SK-N-SH (cell line): Measurements from ENCODE around the gene HIPK4. TPM values are rescaled to one million over a fixed set of nuclear protein-coding genes. Genes with fewer than 3 reads are reported as not detected.
A peak's percentile ranks its signal among the peaks of the same experiment; 100 is the strongest.

Source experiments
- CTCF ChIA-PET: fragments of 300-600, 350-600 bp; formaldehyde crosslinking; extraction: SDS; loops from one replicate; lab custom pipeline; 2021; lab: Yijun Ruan, JAX
- POLR2A ChIA-PET: fragments of 350-600 bp; sonication (Branson Sonifier 250); formaldehyde crosslinking; extraction: SDS; loops from one replicate; lab custom pipeline; 2020; ENCODE audit warnings: antibody characterized with exemption, inconsistent platforms; lab: Yijun Ruan, JAX
- DNase-seq: peaks from one replicate; pipeline ENCODE4 v3.0.0; 2012
- H2AFZ ChIP-seq: fragments of 200-600 bp; sonication (generic); 2 replicates; pipeline ENCODE4 v1.8.1; 2016; ENCODE audit warnings: antibody characterized with exemption, mild to moderate bottlenecking, low read depth
- H3F3A ChIP-seq: fragments of 200-600 bp; sonication (generic); replicated peaks from 2 replicates; pipeline ENCODE3; 2016; ENCODE audit warnings: antibody characterized with exemption, mild to moderate bottlenecking; ENCODE audit not compliant: insufficient read depth
- H3K27ac ChIP-seq, 2 experiments: fragments of 200-500 bp in 1 of 2; fragments of 200-600 bp in 1 of 2; sonication (Bioruptor generic) in 1 of 2; sonication (generic), shearing (Covaris generic) in 1 of 2; 2 replicates each; pipeline versions ENCODE4 v1.5.1 to v1.6.1; 2014 to 2016; ENCODE audit warnings: low read depth in 2 of 2, inconsistent platforms in 1 of 2, low read length in 1 of 2, mild to moderate bottlenecking in 1 of 2, mixed read lengths in 1 of 2
- H3K27me3 ChIP-seq: fragments of 200-600 bp; sonication (generic), shearing (Covaris generic); 2 replicates; pipeline ENCODE4 v1.6.1; 2016; ENCODE audit warnings: mixed run types; ENCODE audit not compliant: insufficient read depth
- H3K36me3 ChIP-seq, 2 experiments: fragments of 200-500 bp in 1 of 2; fragments of 200-600 bp in 1 of 2; sonication (Bioruptor generic) in 1 of 2; sonication (generic) in 1 of 2; replicated peaks in 1 of 2; 2 replicates each; pipeline versions ENCODE3 to v1.5.1; 2014 to 2016; ENCODE audit warnings: low read length in 1 of 2, mild to moderate bottlenecking in 1 of 2; ENCODE audit not compliant: insufficient read depth in 2 of 2, control insufficient read depth in 1 of 2
- H3K4me1 ChIP-seq, 2 experiments: fragments of 200-500 bp in 1 of 2; fragments of 200-600 bp in 1 of 2; sonication (Bioruptor generic) in 1 of 2; sonication (generic), shearing (Covaris generic) in 1 of 2; 2 replicates each; pipeline versions ENCODE4 v1.5.1 to v1.6.1; 2014 to 2016; ENCODE audit warnings: low read depth in 1 of 2, low read length in 1 of 2, mixed run types in 1 of 2; ENCODE audit not compliant: insufficient read depth in 2 of 2, control insufficient read depth in 1 of 2
- H3K4me2 ChIP-seq: fragments of 200-600 bp; sonication (generic), shearing (Covaris generic); 2 replicates; pipeline ENCODE4 v1.6.1; 2017; ENCODE audit warnings: mixed run types
- H3K4me3 ChIP-seq, 2 experiments: fragments of 200-500 bp in 1 of 2; fragments of 200-600 bp in 1 of 2; sonication (Bioruptor generic) in 1 of 2; sonication (generic), shearing (Covaris generic) in 1 of 2; 2 replicates each; pipeline versions ENCODE4 v1.5.1 to v1.8.1; 2014 to 2016; ENCODE audit warnings: low read depth in 2 of 2, inconsistent platforms in 1 of 2, low read length in 1 of 2, mild to moderate bottlenecking in 1 of 2, mixed read lengths in 1 of 2, moderate library complexity in 1 of 2
- H3K79me2 ChIP-seq: fragments of 200-600 bp; sonication (generic); 2 replicates; pipeline ENCODE4 v1.8.1; 2017; ENCODE audit warnings: mild to moderate bottlenecking; ENCODE audit not compliant: insufficient read depth
- H3K9ac ChIP-seq: fragments of 200-600 bp; sonication (generic); 2 replicates; pipeline ENCODE4 v1.6.1; 2017; ENCODE audit warnings: mixed run types
- H3K9me2 ChIP-seq: fragments of 200-600 bp; sonication (generic); 2 replicates; pipeline ENCODE4 v1.6.1; 2017; ENCODE audit warnings: mixed run types
- H3K9me3 ChIP-seq: fragments of 200-600 bp; sonication (generic); 2 replicates; pipeline ENCODE4 v1.6.1; 2017; ENCODE audit warnings: mixed run types, mild to moderate bottlenecking, moderate library complexity
- H4K20me1 ChIP-seq: fragments of 200-600 bp; sonication (generic); 2 replicates; pipeline ENCODE4 v1.6.1; 2017; ENCODE audit warnings: mild to moderate bottlenecking, mixed run types; ENCODE audit not compliant: insufficient read depth
- CTCF ChIP-seq: fragments of 200-600 bp; sonication (generic); IDR thresholded peaks from 2 replicates; pipeline ENCODE4 v1.6.1; 2017; ENCODE audit warnings: antibody characterized with exemption, mild to moderate bottlenecking, moderate library complexity
- EP300 ChIP-seq, 2 experiments: IDR thresholded peaks; 2 replicates each; pipeline versions ENCODE4 v1.4.0 to v1.6.1; 2012; ENCODE audit warnings: borderline replicate concordance in 1 of 2, low read depth in 1 of 2, low read length in 1 of 2
- EZH2phosphoT487 ChIP-seq: fragments of 200-600 bp; sonication (generic); IDR thresholded peaks from 2 replicates; pipeline ENCODE4 v1.6.1; 2017; ENCODE audit warnings: low read depth, mixed run types, mild to moderate bottlenecking, antibody characterized with exemption, moderate library complexity, borderline replicate concordance
- FOXJ3 ChIP-seq: sonication (generic); formaldehyde crosslinking; IDR thresholded peaks from 2 replicates; pipeline ENCODE4 v1.5.1; 2020; ENCODE audit warnings: mild to moderate bottlenecking, missing genetic modification reagents
- GABPA ChIP-seq: IDR thresholded peaks from 2 replicates; pipeline ENCODE4 v1.4.0; 2012; ENCODE audit warnings: low read depth, mild to moderate bottlenecking
- GATA2 ChIP-seq: sonication (generic); formaldehyde crosslinking; IDR thresholded peaks from 2 replicates; pipeline ENCODE4 v1.5.0; 2020; ENCODE audit warnings: mild to moderate bottlenecking, missing genetic modification reagents
- MAX ChIP-seq: IDR thresholded peaks from 2 replicates; pipeline ENCODE4 v1.4.0; 2012; ENCODE audit warnings: low read depth
- MEF2A ChIP-seq: IDR thresholded peaks from 2 replicates; pipeline ENCODE4 v1.4.0; 2012; ENCODE audit warnings: low read depth, borderline replicate concordance
- MXI1 ChIP-seq: IDR thresholded peaks from 2 replicates; pipeline ENCODE4 v1.6.1; 2012; ENCODE audit warnings: mild to moderate bottlenecking, low read depth, low read length, improper control_type of control experiment
- PBX3 ChIP-seq: IDR thresholded peaks from 2 replicates; pipeline ENCODE4; 2012
- POLR2AphosphoS5 ChIP-seq: IDR thresholded peaks from 2 replicates; pipeline ENCODE4 v1.6.1; 2012; ENCODE audit warnings: low read depth, low read length
- RAD21 ChIP-seq: IDR thresholded peaks from 2 replicates; pipeline ENCODE4 v1.6.1; 2012; ENCODE audit warnings: mild to moderate bottlenecking, low read length
- RCOR1 ChIP-seq: fragments of 150-350 bp; IDR thresholded peaks from 2 replicates; pipeline ENCODE4 v1.6.1; 2017; ENCODE audit warnings: antibody characterized with exemption, low read length
- REST ChIP-seq: IDR thresholded peaks from 2 replicates; pipeline ENCODE4 v1.6.1; 2012; ENCODE audit warnings: mild to moderate bottlenecking, low read depth, low read length, moderate library complexity
- SIN3A ChIP-seq: IDR thresholded peaks from 2 replicates; pipeline ENCODE4 v1.6.1; 2012; ENCODE audit warnings: low read depth, mild to moderate bottlenecking, low read length, moderate library complexity, borderline replicate concordance
- TCF12 ChIP-seq: IDR thresholded peaks from 2 replicates; pipeline ENCODE4 v1.4.0; 2012
- TEAD4 ChIP-seq: IDR thresholded peaks from 2 replicates; pipeline ENCODE4 v1.4.0; 2012; ENCODE audit warnings: mild to moderate bottlenecking, borderline replicate concordance; ENCODE audit not compliant: insufficient read depth
- USF2 ChIP-seq: fragments of 150-350 bp; IDR thresholded peaks from 2 replicates; pipeline ENCODE4 v1.6.1; 2017; ENCODE audit warnings: antibody characterized with exemption, low read length, low read depth, borderline replicate concordance
- YY1 ChIP-seq: IDR thresholded peaks from 2 replicates; pipeline ENCODE4 v1.4.0; 2012; ENCODE audit warnings: low read depth, mild to moderate bottlenecking
- ZBTB33 ChIP-seq: IDR thresholded peaks from 2 replicates; pipeline ENCODE4 v1.4.0; 2012; ENCODE audit warnings: low read depth, borderline replicate concordance
- WGBS: methylation state at CpG from one replicate; pipeline ENCODE4 v1.1.6; 2017; ENCODE audit warnings: low lambda C conversion rate; 5-methylcytosine and 5-hydroxymethylcytosine counted together
- polyA plus RNA-seq, 3 experiments: library from polyadenylated mRNA; depleted of rRNA; stranded (reverse); fragments of >200 nt; gene quantifications; 2 replicates each; pipeline ENCODE4 v1.2.3, GENCODE V29; 2012

HIPK4 gene
- polyA plus RNA-seq, 1 of the 3 experiments (the other 2 are of a cell fraction) = 0.23 TPM

- no peak for TF ChIP-seq EP300 (IDR thresholded peaks at IDR 0.05; ENCODE audit: borderline replicate concordance in 1 of 2, low read depth in 1 of 2, low read length in 1 of 2)
- TF ChIP-seq EZH2phosphoT487 = no peak
- TF ChIP-seq USF2 = no peak
- TF ChIP-seq RAD21 = no peak
- TF ChIP-seq REST = no peak
- no peak for TF ChIP-seq FOXJ3 (CRISPR knock-in tag)
- TF ChIP-seq RCOR1 = 0 out of 2 replicates have a peak, but pooled peaks have one; percentile 10
- TF ChIP-seq SIN3A = no peak
- no peak for TF ChIP-seq YY1
- TF ChIP-seq PBX3 = no peak
- TF ChIP-seq MXI1 = no peak; the same call in 1 of the 2 replicates
- TF ChIP-seq, all 33 proteins: peak for 5
These were observed 24.2 kb downstream of the HIPK4 start (continued) for GRCh38 chr19:40365613-40366401.

- H3K27me3 ChIP-seq = no peaks in the 10 kb centered on the region
- peak overlapping the region; percentile 95 for H2AFZ ChIP-seq
- peaks cover 9% of the 10 kb centered on the region; the same call in 1 of the 2 replicates for H3K79me2 ChIP-seq
- CTCF ChIA-PET = interaction anchor here (1.7 to 2.3 kb wide), 3 partner anchors 39 to 60 kb away, joined by 4 to 12 read pairs (median 6); no protein-coding TSS in a partner anchor
- peak overlapping the region; percentile 88 for H3K4me2 ChIP-seq
- POLR2A ChIA-PET = interaction anchor here (0.6 to 2.3 kb wide), 3 partner anchors 39 to 61 kb away, joined by 3 to 10 read pairs (median 6); partner anchors contain the start of gene SERTAD1
- H3K4me1 ChIP-seq = peaks cover 0 to 14% of the 10 kb centered on the region in 2 experiments; a peak in 2 of 4 replicates
- no peaks in the 10 kb centered on the region for H4K20me1 ChIP-seq
- H3K36me3 ChIP-seq = peaks cover 6 to 14% of the 10 kb centered on the region in 2 experiments
- H3K27ac ChIP-seq = peak overlapping the region in 1 of 2 experiments; percentile 70; a peak in 1 of 4 replicates
- H3K9me3 ChIP-seq = no peaks in the 10 kb centered on the region
- 74% methylated on average over 3 of the region's 3 CpGs for WGBS
- H3K9ac ChIP-seq = peak overlapping the region; percentile 65
- no peaks in the 10 kb centered on the region for H3K9me2 ChIP-seq
- peak; percentile 26 for DNase-seq
- peaks cover 7% of the 10 kb centered on the region for H3F3A ChIP-seq
- peak overlapping the region; percentile 49 to 66; a peak in 2 of 4 replicates for H3K4me3 ChIP-seq
- TF ChIP-seq SIN3A (no peak), GABPA (no peak), ZBTB33 (no peak), MAX (no peak), MEF2A (no peak), POLR2AphosphoS5 (no peak), TEAD4 (no peak), GATA2 (no peak), RCOR1 (no peak), TCF12 (no peak), CTCF (no peak), MXI1 (no peak)
These were observed 25.0 kb downstream of the HIPK4 start for GRCh38 chr19:40365010-40365409.
